GM12878 (cell line): ENCODE results near the gene TMEM26.

ENCODE experiments used
- CEBPZ ChIP-seq: fragments of 150-350 bp; IDR thresholded peaks from 2 replicates; pipeline ENCODE4 v1.6.1; 2016; ENCODE audit warnings: low read depth, low read length
- CHD2 ChIP-seq: IDR thresholded peaks from 2 replicates; pipeline ENCODE4 v1.6.1; 2011; ENCODE audit warnings: low read depth, low read length, improper control_type of control experiment, borderline replicate concordance
- E2F4 ChIP-seq: IDR thresholded peaks from 2 replicates; pipeline ENCODE4 v1.6.1; 2012; ENCODE audit warnings: low read depth, low read length, improper control_type of control experiment
- KDM1A ChIP-seq: fragments of 200-600 bp; sonication (generic); IDR thresholded peaks from 2 replicates; pipeline ENCODE4 v1.6.1; 2016; ENCODE audit warnings: borderline replicate concordance
- RAD51 ChIP-seq: fragments of 450-650 bp; IDR thresholded peaks from 2 replicates; pipeline ENCODE4 v1.6.1; 2016; ENCODE audit warnings: moderate library complexity, mild to moderate bottlenecking, inconsistent platforms
- SMC3 ChIP-seq: IDR thresholded peaks from 2 replicates; pipeline ENCODE4 v1.6.1; 2011; ENCODE audit warnings: low read length, improper control_type of control experiment, borderline replicate concordance
- SRF ChIP-seq, 2 experiments: IDR thresholded peaks; 2 replicates each; pipeline ENCODE4 v1.6.1; 2011; ENCODE audit warnings: low read depth in 2 of 2, low read length in 2 of 2, mild to moderate bottlenecking in 1 of 2, moderate library complexity in 1 of 2
- SUPT20H ChIP-seq: IDR thresholded peaks from 2 replicates; pipeline ENCODE4 v1.6.1; 2011; ENCODE audit warnings: low read depth, mild to moderate bottlenecking, low read length, moderate library complexity, borderline replicate concordance; ENCODE audit not compliant: control insufficient read depth
- YY1 ChIP-seq: IDR thresholded peaks from 2 replicates; pipeline ENCODE4 v1.6.1; 2011; ENCODE audit warnings: low read depth, mild to moderate bottlenecking, low read length
- TF ChIP-seq, protein P1 (sequence below), 3 experiments: IDR thresholded peaks in 2 of 3; conservative IDR thresholded peaks in 1 of 3; 2 replicates each; pipeline ENCODE4 v1.5.1; 2011; ENCODE audit warnings: low read depth in 3 of 3, low read length in 3 of 3, mild to moderate bottlenecking in 3 of 3, control low read depth in 2 of 3, moderate library complexity in 2 of 3, inconsistent platforms in 1 of 3, mixed read lengths in 1 of 3; ENCODE audit not compliant: control insufficient read depth in 2 of 3, insufficient read depth in 1 of 3; ENCODE audit errors: extremely low read depth in 1 of 3
- TF ChIP-seq, protein P2 (sequence below): IDR thresholded peaks from 2 replicates; pipeline ENCODE4 v1.6.1; 2011; ENCODE audit warnings: low read depth, low read length, improper control_type of control experiment, borderline replicate concordance

DNA sequence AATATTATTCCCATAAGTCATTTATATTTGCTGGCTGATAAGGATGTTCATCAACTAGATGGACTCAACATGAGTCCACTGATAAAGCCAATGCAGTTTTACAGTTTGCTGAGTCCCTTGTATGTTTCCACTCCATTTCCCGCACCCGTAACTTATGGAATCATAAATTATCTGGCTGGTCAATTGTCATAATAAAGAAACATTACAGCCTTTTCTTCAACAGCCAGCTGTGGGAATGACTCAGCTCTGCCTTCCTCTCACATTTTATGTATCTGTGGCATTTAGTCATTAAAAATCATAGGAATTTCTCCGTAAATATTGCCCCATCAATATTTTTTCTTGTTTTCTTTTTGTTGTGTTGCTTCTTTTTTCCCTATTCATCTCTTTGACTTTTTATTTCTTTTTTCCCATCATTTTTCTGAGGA, 22.3 kb upstream of the TMEM26 start:
- TF ChIP-seq, protein P1, sequence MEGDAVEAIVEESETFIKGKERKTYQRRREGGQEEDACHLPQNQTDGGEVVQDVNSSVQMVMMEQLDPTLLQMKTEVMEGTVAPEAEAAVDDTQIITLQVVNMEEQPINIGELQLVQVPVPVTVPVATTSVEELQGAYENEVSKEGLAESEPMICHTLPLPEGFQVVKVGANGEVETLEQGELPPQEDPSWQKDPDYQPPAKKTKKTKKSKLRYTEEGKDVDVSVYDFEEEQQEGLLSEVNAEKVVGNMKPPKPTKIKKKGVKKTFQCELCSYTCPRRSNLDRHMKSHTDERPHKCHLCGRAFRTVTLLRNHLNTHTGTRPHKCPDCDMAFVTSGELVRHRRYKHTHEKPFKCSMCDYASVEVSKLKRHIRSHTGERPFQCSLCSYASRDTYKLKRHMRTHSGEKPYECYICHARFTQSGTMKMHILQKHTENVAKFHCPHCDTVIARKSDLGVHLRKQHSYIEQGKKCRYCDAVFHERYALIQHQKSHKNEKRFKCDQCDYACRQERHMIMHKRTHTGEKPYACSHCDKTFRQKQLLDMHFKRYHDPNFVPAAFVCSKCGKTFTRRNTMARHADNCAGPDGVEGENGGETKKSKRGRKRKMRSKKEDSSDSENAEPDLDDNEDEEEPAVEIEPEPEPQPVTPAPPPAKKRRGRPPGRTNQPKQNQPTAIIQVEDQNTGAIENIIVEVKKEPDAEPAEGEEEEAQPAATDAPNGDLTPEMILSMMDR (IDR thresholded peaks at IDR 0.05 in 2 of 3, conservative IDR thresholded peaks at IDR 0.05 in 1 of 3; ENCODE audit: control insufficient read depth in 2 of 3, extremely low read depth in 1 of 3, insufficient read depth in 1 of 3, low read depth in 3 of 3, low read length in 3 of 3), result no peak
- TF ChIP-seq, protein P2, sequence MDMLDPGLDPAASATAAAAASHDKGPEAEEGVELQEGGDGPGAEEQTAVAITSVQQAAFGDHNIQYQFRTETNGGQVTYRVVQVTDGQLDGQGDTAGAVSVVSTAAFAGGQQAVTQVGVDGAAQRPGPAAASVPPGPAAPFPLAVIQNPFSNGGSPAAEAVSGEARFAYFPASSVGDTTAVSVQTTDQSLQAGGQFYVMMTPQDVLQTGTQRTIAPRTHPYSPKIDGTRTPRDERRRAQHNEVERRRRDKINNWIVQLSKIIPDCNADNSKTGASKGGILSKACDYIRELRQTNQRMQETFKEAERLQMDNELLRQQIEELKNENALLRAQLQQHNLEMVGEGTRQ, result no peak
- TF ChIP-seq E2F4 (no peak), RAD51 (no peak), CHD2 (no peak), SUPT20H (no peak), YY1 (no peak), KDM1A (no peak), CEBPZ (no peak), SMC3 (no peak), SRF (IDR thresholded peaks at IDR 0.05; ENCODE audit: low read depth in 2 of 2, low read length in 2 of 2) (no peak)
